Anterior cingulate cortex (tissue), 58 donors: ENCODE measurements around the gene SOCS2.
"Not testable (repeated sequence)": the region's sequence is repeated elsewhere in the genome, so short reads cannot be mapped to it uniquely, and the experiment has no call there.

ENCODE experiments used
- DNase-seq, 58 donors: peaks; one replicate each; lab custom pipeline; 2025; lab: John Stamatoyannopoulos, UW

The SOCS2 gene

DNA sequence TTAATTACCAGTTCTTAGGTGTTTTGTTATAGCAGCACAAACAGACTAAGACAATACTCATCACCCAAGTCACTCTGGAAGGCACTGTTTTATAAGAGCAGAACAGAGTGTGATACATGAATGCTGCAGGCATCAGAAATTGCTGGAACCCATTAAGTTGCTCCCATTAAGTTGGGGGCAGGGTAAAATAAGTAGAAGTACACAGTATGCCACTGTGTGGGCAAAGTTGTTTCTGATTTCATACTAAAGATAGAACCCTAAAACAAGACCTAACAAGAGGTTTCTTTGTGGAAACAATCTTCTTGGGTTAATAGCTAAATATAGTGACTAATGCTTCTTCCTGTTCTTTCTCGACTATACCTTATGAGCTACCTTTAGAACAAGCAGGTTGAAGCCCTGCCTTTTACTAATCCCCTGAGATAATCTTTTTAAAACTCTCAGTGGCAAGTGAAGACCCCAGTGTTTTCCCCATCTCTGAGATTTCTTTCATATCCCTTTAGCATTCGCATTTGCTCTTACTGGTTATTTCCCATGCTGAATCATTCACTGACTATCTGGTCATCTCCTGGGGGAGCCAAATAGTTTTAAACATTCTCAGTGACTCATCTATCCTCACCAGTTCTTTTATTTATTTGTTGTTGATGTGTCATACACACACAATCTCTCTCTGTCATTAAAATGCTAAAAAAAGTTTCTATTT lies 52.3 kb downstream of the SOCS2 start:
- DNase-seq: no peak

DNA sequence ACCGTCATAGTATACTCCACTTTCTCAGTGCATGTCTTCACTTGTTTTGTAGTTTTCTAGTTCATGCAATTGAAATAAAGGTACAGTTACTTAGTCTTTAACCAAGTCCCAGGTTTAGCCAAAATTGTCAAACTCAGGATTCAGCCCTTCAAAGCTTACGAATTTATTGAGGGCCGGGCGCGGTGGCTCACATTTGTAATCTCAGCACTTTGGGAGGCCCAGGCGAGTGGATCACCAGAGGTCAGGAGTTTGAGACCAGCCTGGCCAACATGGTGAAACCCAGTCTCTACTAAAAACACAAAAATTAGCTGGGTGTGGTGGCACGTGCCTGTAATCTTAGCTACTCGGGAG lies 52.8 kb downstream of the SOCS2 start:
- not testable (repeated sequence) for DNase-seq

DNA sequence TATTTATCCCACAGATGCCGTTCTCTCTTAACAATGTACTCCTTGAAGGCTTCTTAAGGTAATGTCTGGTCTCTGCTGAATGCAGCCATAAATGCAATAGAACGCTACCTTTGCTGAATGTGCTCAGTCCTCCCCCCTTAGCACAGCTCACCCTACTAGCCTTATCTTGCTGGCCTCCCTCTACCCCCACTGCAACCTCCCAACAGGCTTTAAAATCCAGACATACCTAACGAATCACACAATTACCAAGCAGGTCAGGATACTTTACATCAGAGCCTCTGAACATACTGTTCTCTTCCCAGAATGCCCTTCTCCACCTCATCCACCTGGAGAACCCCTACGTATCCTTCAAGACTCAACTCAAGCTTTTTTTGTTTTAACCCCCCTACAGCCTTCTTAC lies 53.7 kb downstream of the SOCS2 start:
- DNase-seq: no peak
